NCI-H510A treated with DMSO at 0.1 percent for 48 hours (cell line): ENCODE measurements around the gene AKIRIN2.
A peak's percentile ranks its signal among the peaks of the same experiment; 100 is the strongest.
"Not testable (repeated sequence)": the region's sequence is repeated elsewhere in the genome, so short reads cannot be mapped to it uniquely, and the experiment has no call there.

Experiments used
- DNase-seq: peaks from one replicate; lab custom pipeline; 2025; lab: John Stamatoyannopoulos, UW

The AKIRIN2 gene

DNA sequence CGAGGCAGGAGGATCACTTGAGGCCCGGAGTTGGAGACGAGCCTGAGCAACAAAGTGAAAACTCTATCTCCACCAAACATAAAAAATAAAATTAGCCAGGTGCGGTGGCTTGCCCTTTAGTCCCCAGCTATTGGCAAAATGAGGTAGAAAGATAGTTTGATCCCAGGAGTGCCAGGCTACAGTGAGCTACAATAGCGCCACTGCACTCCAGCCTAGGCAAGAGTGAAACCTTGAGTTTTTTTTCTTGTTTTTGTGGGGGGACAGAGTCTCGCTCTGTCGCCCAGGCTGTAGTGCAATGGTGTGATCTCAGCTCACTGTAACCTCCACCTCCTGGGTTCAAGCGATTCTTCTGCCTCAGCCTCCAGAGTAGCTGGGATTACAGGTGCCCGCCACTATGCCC lies 14.1 kb downstream of the AKIRIN2 start:
- not testable (repeated sequence) for DNase-seq

DNA sequence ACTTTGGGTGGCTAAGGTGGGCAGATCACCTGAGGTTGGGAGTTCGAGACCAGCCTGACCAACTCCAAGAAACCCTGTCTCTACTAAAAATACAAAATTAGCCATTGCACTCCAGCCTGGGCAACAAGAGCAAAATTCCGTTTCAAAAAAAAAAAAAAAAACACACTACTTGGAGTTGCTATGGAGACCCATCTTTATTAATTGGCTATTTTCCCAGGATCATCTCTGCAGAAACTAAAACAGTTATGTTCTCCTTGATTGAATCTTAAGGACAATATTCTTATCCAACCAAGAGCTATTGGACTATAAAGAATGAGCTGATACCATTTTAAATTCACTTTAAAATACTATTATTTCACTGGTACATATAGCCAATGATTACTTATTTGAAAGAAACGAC lies 14.7 kb downstream of the AKIRIN2 start:
- no peak for DNase-seq

DNA sequence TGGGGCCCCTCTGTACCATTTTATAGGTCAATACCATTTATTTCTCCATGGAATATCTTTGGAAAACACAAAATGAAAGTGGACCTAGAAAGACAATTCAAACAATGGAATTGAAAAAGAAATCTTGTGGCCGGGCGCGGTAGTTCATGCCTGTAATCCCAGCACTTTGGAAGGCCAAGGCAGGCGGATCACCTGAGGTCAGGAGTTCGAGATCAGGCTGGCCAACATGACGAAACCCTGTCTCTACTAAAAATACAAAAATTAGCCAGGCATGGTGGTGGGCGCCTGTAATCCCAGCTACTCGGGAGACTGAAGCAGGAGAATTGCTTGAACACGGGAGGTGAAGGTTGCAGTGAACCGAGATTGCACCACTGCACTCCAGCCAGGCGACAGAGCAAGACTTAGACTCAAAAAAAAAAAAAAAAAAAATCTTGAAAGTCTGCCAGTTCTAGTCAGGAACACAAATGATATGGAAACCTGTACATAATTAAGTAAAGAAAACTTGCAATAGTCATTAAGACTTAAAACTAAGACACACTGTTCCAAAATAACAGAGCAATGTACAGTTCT lies 15.3 kb downstream of the AKIRIN2 start:
- DNase-seq, result not testable (repeated sequence)

- no peak for DNase-seq
Observed at GRCh38 chr6:87684895-87685654, 17.0 kb downstream of the AKIRIN2 start.

GRCh38 chr6:87683890-87684289 lies 18.1 kb downstream of the AKIRIN2 start:
- no peak for DNase-seq

GRCh38 chr6:87682310-87682709 lies 19.7 kb downstream of the AKIRIN2 start:
- no peak for DNase-seq

- DNase-seq, result peak; percentile 74
Observed at GRCh38 chr6:87675004-87675681, 26.9 kb downstream of the AKIRIN2 start.

DNA sequence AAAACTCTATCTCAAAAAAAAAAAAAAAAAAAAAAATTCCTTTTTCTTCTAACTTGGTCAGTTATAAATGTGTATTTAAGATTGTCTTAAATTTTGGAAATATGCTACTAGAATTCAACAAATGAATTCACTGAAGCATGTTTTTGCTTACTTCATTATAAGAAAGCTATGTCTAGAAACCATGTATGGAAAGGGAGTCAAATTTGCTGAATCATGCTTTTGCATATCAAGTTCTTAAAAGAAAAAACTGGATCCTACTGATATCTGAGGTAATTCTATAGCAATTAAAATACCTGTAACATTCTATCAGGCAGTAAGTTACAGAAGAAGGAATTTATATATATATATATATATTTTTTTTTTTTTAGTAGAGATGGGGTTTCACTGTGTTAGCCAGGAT lies 27.7 kb downstream of the AKIRIN2 start:
- no peak for DNase-seq

DNA sequence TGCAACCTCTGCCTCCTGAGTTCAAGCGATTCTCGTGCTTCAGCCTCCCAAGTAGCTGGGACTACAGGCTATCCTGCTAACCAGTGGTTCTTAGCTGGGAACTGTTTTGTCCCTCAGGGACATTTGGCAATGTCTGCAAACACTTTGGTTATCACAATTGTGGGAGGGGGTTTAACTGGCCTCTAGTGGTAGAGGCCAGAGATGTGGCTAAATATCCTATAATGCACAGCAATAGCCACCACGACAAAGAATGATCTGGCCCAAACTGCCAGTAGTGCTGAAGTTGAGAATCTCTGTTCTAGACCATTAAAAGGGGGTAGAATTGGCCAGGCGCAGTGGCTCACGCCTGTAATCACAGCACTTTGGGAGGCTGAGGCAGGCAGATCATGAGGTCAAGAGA lies 28.8 kb downstream of the AKIRIN2 start:
- no peak for DNase-seq

GRCh38 chr6:87672641-87673040 lies 29.4 kb downstream of the AKIRIN2 start:
- DNase-seq, result no peak

DNA sequence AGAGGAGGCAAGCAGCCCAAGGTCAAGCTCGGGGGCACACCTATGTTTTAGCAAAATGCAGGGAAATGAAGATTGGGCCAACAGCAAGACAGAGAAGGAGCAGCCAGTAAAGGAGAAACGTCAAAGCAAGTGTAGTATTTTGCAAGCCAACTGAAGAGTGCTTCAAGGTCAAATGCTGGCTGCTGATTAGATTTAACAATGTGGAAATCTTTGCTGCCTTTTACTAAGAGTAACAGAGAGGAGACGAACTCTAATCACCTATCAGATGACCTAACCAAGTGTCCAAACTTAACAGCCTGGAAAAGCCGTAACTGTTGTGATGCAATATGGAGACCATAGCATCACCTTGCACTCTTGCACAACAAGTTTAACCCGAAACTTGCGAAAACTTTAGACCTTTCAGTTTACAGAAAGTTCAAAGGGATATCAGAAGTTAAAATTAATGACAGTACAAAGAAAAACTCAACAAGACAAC lies 30.4 kb downstream of the AKIRIN2 start:
- DNase-seq, result no peak

GRCh38 chr6:87670707-87671106 lies 31.3 kb downstream of the AKIRIN2 start:
- no peak for DNase-seq

GRCh38 chr6:87669051-87669450 lies 33.0 kb downstream of the AKIRIN2 start:
- DNase-seq, result no peak

GRCh38 chr6:87668013-87668412 lies 34.0 kb downstream of the AKIRIN2 start:
- DNase-seq, result no peak

DNA sequence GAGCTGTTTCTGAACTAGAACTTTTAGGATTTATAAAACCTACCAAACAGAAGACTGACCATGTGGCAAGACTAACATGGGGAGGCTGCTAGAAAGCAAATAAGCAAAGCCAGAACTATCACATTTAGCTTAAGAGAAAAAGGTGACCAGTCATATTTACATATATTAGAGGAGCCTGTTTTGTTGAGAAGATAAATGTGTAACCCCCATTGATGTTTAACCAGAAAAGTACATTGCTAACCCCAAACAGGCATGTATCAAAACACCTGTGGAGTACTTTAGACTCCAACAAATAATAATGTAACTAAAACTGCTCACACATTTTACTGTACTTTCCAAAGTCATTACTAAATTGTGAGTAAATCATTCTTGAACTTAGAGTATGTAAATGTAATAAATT lies 35.0 kb downstream of the AKIRIN2 start:
- no peak for DNase-seq

GRCh38 chr6:87664921-87665485 lies 37.0 kb downstream of the AKIRIN2 start:
- no peak for DNase-seq

DNA sequence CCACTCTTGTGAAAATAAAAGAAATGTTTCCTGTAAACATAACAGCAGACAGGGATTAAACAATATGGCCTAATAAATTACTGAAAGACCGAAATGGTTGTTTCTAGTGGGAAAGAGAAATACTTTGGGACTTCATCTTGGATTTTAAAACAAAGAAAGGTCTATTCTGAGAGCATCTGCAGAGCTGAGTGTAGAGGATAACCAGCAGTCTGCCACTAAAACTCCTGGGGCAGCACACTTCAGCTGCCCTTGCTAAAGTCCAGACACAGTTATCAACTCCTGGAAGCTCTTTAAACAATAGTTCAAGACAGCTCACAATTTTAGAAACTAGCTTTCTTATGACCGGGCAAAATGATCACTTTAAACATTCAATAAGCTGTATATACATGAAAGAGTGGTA lies 38.6 kb downstream of the AKIRIN2 start:
- no peak for DNase-seq

DNA sequence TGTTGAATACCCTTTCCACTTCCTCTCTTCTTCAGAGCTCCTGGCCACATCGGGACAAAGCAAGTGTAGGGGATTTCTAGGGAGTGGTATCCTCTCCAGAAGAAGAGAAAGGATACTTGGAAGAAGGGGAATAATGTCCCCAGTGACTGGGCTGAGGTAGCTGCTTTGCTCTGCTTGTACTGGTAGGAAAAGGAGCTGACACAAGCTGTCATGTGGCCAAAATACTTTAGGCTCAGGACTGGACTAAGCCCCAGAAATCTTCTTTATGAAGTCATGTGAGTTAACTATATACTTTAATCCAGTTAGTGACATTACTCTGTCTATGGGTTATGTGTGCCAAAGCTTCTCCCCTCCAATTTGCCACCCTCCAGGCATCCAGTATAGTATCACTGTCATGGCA lies 40.5 kb downstream of the AKIRIN2 start:
- DNase-seq, result no peak

- DNase-seq, result no peak
Observed at GRCh38 chr6:87661016-87661415, 41.0 kb downstream of the AKIRIN2 start.

DNA sequence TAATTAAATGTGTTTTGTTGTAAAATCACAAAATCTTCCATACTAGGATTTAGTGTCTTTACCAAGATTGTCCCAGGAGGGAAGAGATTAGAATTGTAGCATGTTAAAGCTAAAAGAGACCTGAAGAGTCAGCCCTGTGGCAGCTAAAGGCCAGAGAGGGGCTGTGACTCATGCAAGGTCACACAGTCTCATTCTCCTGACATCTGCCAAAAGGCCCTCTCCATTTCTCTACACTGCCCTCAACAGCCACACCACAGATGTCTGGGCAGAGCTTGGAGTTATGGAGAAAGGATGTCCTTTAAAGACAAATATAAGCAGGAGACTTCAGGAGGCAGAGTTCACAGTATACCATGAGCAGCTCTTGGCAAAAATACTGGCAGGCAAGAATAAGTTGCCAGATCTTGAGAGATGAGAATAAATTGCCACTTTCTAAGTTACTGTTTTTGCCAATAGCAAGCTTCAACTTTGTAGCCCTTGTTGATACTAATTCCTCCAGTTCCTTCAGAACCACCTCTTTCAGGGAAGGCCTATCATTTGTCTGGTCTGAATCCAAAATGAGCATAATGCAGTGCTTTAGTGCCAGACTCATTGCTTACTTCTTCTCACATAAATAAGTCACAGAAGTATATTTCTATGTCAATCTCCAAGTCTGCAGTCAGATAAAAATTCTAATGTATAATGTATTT lies 41.7 kb downstream of the AKIRIN2 start:
- no peak for DNase-seq

DNA sequence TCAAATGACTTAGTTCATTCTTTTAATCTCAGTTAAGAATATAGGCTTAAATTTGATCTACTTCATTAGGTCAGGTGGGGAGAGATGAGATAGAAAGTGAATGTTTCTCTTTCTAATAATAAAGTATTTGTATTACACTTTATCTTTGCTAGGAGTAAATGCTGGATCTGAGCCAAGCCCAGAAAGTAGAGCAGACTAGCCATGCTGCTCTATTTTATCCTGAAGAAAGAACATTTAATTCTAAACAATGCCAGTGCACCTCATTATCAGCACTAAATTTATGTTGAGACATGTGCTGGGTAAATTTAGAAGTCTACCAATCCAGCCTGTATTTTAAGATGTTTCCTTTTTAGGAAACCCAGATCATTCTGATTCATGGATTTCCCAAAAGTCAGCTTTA lies 43.5 kb downstream of the AKIRIN2 start:
- no peak for DNase-seq

DNA sequence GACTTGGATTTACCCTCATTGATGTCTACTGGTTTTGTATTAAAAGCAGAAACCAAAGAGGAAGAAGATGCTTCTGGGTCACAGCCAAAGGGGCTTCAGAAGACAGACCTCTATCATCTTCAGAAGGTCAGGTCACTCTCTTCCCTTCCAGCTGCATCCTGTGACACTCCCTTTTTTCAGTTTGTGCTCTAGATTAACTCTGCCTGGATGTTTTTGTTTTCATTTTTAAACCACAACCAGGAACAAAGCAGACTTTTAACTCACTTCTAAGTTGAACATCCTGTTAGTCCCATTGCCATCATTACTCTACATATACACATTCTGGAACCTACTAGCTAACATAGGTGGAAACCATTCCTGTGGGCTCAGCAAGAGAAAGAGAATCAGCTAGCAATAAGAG lies 45.2 kb downstream of the AKIRIN2 start:
- no peak for DNase-seq
